Measurements from ENCODE around the gene TUFT1. TPM values are rescaled to one million over a fixed set of nuclear protein-coding genes. Genes with fewer than 3 reads are reported as not detected.

The TUFT1 gene
- total RNA-seq, 2 donors from 2014 or later: 4.9 to 10.7 TPM

GRCh38 chr1:151584780-151585179, 44.7 kb downstream of the TUFT1 start:
- H3K4me1 ChIP-seq (ENCODE audit: control insufficient read depth in 1 of 2, low read depth in 2 of 2): no peaks in the 10 kb centered on the region
- DNase-seq (ENCODE audit: low spot score): no peak
- TF ChIP-seq CTCF (IDR thresholded peaks at IDR 0.05): no peak
- no peak overlapping the region for H3K27ac ChIP-seq
- ATAC-seq (ENCODE audit: insufficient number of reproducible peaks, low FRiP score, low read depth): no peak
- peaks cover 11% of the 10 kb centered on the region for H3K36me3 ChIP-seq
- no peaks in the 10 kb centered on the region for H3K9me3 ChIP-seq
- no peaks in the 10 kb centered on the region for H3K27me3 ChIP-seq (replicated peaks; ENCODE audit: insufficient read depth)
- no peak overlapping the region for H3K4me3 ChIP-seq

GRCh38 chr1:151585622-151586021, 45.5 kb downstream of the TUFT1 start:
- Histone ChIP-seq H3K27ac (no peak overlapping the region), H3K9me3 (no peaks in the 10 kb centered on the region), H3K27me3 (replicated peaks; ENCODE audit: insufficient read depth) (no peaks in the 10 kb centered on the region), H3K4me3 (no peak overlapping the region), H3K36me3 (peaks cover 6% of the 10 kb centered on the region), H3K4me1 (ENCODE audit: control insufficient read depth in 1 of 2, low read depth in 2 of 2) (no peaks in the 10 kb centered on the region)
- DNase-seq (ENCODE audit: low spot score) (no peak), ATAC-seq (ENCODE audit: insufficient number of reproducible peaks, low FRiP score, low read depth) (no peak)
- TF ChIP-seq CTCF (IDR thresholded peaks at IDR 0.05): no peak

- Histone ChIP-seq H3K27me3 (replicated peaks; ENCODE audit: insufficient read depth) (no peaks in the 10 kb centered on the region), H3K4me3 (no peak overlapping the region), H3K27ac (no peak overlapping the region), H3K36me3 (no peaks in the 10 kb centered on the region), H3K4me1 (ENCODE audit: control insufficient read depth in 1 of 2, low read depth in 2 of 2) (no peaks in the 10 kb centered on the region), H3K9me3 (no peaks in the 10 kb centered on the region)
- DNase-seq (ENCODE audit: low spot score): no peak
- no peak for TF ChIP-seq CTCF (IDR thresholded peaks at IDR 0.05)
- no peak for ATAC-seq (ENCODE audit: insufficient number of reproducible peaks, low FRiP score, low read depth)
Observed at GRCh38 chr1:151590961-151591360, 50.9 kb downstream of the TUFT1 start.

GRCh38 chr1:151593730-151594129, 53.6 kb downstream of the TUFT1 start:
- TF ChIP-seq CTCF (IDR thresholded peaks at IDR 0.05): no peak
- ATAC-seq (ENCODE audit: insufficient number of reproducible peaks, low FRiP score, low read depth) (no peak), DNase-seq (ENCODE audit: low spot score) (no peak)
- Histone ChIP-seq H3K36me3 (no peaks in the 10 kb centered on the region), H3K27ac (no peak overlapping the region), H3K4me3 (peak overlapping the region; percentile 52), H3K27me3 (replicated peaks; ENCODE audit: insufficient read depth) (no peaks in the 10 kb centered on the region), H3K4me1 (ENCODE audit: control insufficient read depth in 1 of 2, low read depth in 2 of 2) (no peaks in the 10 kb centered on the region), H3K9me3 (no peaks in the 10 kb centered on the region)

- peak overlapping the region; percentile 52 for H3K4me3 ChIP-seq
- H3K27ac ChIP-seq: no peak overlapping the region
- ATAC-seq (ENCODE audit: insufficient number of reproducible peaks, low FRiP score, low read depth) (no peak), DNase-seq (ENCODE audit: low spot score) (no peak)
- H3K36me3 ChIP-seq: no peaks in the 10 kb centered on the region
- peak; percentile 87 for TF ChIP-seq CTCF (IDR thresholded peaks at IDR 0.05)
- H3K9me3 ChIP-seq: no peaks in the 10 kb centered on the region
- H3K27me3 ChIP-seq (replicated peaks; ENCODE audit: insufficient read depth): no peaks in the 10 kb centered on the region
- no peaks in the 10 kb centered on the region for H3K4me1 ChIP-seq (ENCODE audit: control insufficient read depth in 1 of 2, low read depth in 2 of 2)
Observed at GRCh38 chr1:151594143-151594625, 54.1 kb downstream of the TUFT1 start.

Measured in thoracic aorta (tissue), 2 donors.